ENCODE results near the gene HESX1. TPM values are rescaled to one million over a fixed set of nuclear protein-coding genes. Genes with fewer than 3 reads are reported as not detected.
A peak's percentile ranks its signal among the peaks of the same experiment; 100 is the strongest.

Gene HESX1
- total and polyA plus RNA-seq, 4 donors, result 0.76 to 2.9 (median 1.4) TPM

DNA sequence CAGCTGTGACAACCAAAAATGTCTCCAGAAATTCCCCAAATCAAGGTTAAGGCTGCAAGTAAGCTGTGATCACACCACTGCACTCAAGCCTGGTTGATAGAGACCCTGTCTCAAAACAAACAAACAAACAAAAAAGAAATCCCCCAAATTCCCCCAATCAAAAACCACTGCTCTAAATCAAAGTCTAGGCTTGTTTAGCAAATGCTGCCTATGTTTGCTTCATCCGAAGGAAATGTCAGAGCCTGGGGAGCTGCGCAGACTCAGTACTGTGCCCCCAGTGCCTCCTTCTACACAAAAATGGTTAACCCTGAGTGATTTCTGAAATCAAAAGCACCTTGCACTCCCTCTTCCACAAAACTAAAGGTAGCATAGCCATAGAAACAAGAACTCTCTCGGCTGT is 48.0 kb downstream of the HESX1 start:
- DNase-seq (no peak), ATAC-seq (ENCODE audit: insufficient read depth, low FRiP score) (no peak)
- TF ChIP-seq, protein P1, sequence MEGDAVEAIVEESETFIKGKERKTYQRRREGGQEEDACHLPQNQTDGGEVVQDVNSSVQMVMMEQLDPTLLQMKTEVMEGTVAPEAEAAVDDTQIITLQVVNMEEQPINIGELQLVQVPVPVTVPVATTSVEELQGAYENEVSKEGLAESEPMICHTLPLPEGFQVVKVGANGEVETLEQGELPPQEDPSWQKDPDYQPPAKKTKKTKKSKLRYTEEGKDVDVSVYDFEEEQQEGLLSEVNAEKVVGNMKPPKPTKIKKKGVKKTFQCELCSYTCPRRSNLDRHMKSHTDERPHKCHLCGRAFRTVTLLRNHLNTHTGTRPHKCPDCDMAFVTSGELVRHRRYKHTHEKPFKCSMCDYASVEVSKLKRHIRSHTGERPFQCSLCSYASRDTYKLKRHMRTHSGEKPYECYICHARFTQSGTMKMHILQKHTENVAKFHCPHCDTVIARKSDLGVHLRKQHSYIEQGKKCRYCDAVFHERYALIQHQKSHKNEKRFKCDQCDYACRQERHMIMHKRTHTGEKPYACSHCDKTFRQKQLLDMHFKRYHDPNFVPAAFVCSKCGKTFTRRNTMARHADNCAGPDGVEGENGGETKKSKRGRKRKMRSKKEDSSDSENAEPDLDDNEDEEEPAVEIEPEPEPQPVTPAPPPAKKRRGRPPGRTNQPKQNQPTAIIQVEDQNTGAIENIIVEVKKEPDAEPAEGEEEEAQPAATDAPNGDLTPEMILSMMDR (IDR thresholded peaks at IDR 0.05; ENCODE audit: control extremely low read depth, extremely low read depth), result no peak
- Histone ChIP-seq H3K36me3 (ENCODE audit: control insufficient read depth in 4 of 4, insufficient read depth in 4 of 4, low read length in 4 of 4) (no peaks in the 10 kb centered on the region), H3K9me3 (ENCODE audit: control insufficient read depth in 4 of 4, insufficient read depth in 3 of 4, low read length in 3 of 4) (no peaks in the 10 kb centered on the region), H3K27me3 (ENCODE audit: control insufficient read depth in 3 of 3, insufficient read depth in 3 of 3, low read length in 2 of 3) (no peaks in the 10 kb centered on the region), H3K27ac (ENCODE audit: low read depth in 1 of 2, low read length in 1 of 2) (no peak overlapping the region), H3K4me1 (ENCODE audit: control insufficient read depth in 5 of 5, insufficient read depth in 5 of 5, low read length in 5 of 5) (peaks cover 0 to 31% (median 9%) of the 10 kb centered on the region in 5 donors), H3K4me3 (no peak overlapping the region), H3K9ac (ENCODE audit: insufficient read depth in 1 of 2, low read length in 2 of 2) (no peak overlapping the region)
- WGBS, 2 donors, result 80 to 84% methylated on average over 3 of the region's 3 CpGs

DNA sequence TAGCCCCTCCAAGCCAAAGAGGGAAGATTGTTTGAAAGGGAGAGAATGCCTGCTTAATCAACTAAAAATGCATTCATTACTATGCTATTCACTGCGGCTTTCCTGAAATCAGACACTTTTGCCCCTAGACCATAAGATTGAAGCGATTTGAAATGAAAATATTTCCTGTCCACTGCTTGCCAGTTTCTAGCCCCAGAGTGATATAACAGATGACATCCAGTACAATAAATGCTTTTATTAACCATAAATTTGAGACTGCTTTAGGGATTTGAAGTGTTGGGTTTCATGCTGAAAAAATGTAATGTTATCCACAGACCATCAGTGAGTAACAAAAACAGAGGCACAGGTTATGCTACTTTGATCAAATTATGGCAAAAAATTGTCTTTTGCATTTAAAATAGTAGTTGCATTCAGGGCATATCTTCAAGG is 48.7 kb downstream of the HESX1 start:
- ATAC-seq (ENCODE audit: insufficient read depth, low FRiP score), result no peak
- Histone ChIP-seq H3K36me3 (ENCODE audit: control insufficient read depth in 4 of 4, insufficient read depth in 4 of 4, low read length in 4 of 4) (no peaks in the 10 kb centered on the region), H3K27ac (ENCODE audit: low read depth in 1 of 2, low read length in 1 of 2) (no peak overlapping the region), H3K27me3 (ENCODE audit: control insufficient read depth in 3 of 3, insufficient read depth in 3 of 3, low read length in 2 of 3) (no peaks in the 10 kb centered on the region), H3K9ac (ENCODE audit: insufficient read depth in 1 of 2, low read length in 2 of 2) (peak overlapping the region in 1 of 2 donors; percentile 55), H3K9me3 (ENCODE audit: control insufficient read depth in 4 of 4, insufficient read depth in 3 of 4, low read length in 3 of 4) (no peaks in the 10 kb centered on the region), H3K4me3 (no peak overlapping the region), H3K4me1 (ENCODE audit: control insufficient read depth in 5 of 5, insufficient read depth in 5 of 5, low read length in 5 of 5) (peaks cover 0 to 29% (median 9%) of the 10 kb centered on the region in 5 donors)
- DNase-seq, result no peak
- TF ChIP-seq, protein P1 (IDR thresholded peaks at IDR 0.05; ENCODE audit: control extremely low read depth, extremely low read depth), result no peak
- 73 to 79% methylated on average over 2 of the region's 2 CpGs for WGBS, 2 donors

DNA sequence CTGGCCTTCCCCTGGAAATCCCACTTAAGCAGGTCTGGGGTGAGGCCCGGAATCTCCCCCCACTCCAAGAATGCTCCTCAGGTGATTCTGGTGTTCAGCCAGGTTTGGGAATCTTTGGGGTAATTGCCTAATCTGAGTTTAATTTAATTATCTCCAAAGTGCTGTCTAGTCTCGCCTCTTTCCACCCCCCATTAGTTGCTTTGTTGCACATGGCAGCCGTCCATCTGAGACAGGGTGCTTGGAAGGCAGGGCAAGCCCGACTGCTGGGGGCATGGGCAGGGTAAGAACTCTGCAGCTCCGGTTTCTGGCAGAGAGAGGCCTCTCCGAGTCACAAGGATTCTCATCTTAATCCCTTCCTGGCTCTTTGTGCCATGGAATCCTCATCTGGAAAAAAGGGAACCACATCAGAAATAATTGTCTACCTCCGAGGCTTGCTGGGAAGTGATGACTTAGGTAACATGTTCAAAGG is 49.6 kb downstream of the HESX1 start:
- DNase-seq (no peak), ATAC-seq (ENCODE audit: insufficient read depth, low FRiP score) (no peak)
- Histone ChIP-seq H3K9ac (ENCODE audit: insufficient read depth in 1 of 2, low read length in 2 of 2) (no peak overlapping the region), H3K4me3 (no peak overlapping the region), H3K9me3 (ENCODE audit: control insufficient read depth in 4 of 4, insufficient read depth in 3 of 4, low read length in 3 of 4) (no peaks in the 10 kb centered on the region), H3K27me3 (ENCODE audit: control insufficient read depth in 3 of 3, insufficient read depth in 3 of 3, low read length in 2 of 3) (no peaks in the 10 kb centered on the region), H3K27ac (ENCODE audit: low read depth in 1 of 2, low read length in 1 of 2) (no peak overlapping the region), H3K4me1 (ENCODE audit: control insufficient read depth in 5 of 5, insufficient read depth in 5 of 5, low read length in 5 of 5) (peaks cover 0 to 29% (median 9%) of the 10 kb centered on the region in 5 donors), H3K36me3 (ENCODE audit: control insufficient read depth in 4 of 4, insufficient read depth in 4 of 4, low read length in 4 of 4) (no peaks in the 10 kb centered on the region)
- TF ChIP-seq, protein P1 (IDR thresholded peaks at IDR 0.05; ENCODE audit: control extremely low read depth, extremely low read depth), result no peak
- 81 to 83% methylated on average over 7 of the region's 7 CpGs for WGBS, 2 donors

Other genes starting within 250 kb of the HESX1 start
- under 1 TPM in 1 of 2 donors, not detected in 1; 0.15 TPM for gene SPATA12, start 139.3 kb downstream of the HESX1 start, total RNA-seq
- gene SPATA12, start 139.3 kb downstream of the HESX1 start, polyA plus RNA-seq, result under 1 TPM; 0.08 TPM
- gene IL17RD, start 34.6 kb downstream of the HESX1 start, total RNA-seq, result 1 to 10 TPM; 1.9 to 4.8 TPM
- under 1 TPM; 0.22 to 0.25 TPM for gene IL17RD, start 34.6 kb downstream of the HESX1 start, polyA plus RNA-seq
- gene APPL1, start 27.8 kb upstream of the HESX1 start, total RNA-seq, result 10 to 100 TPM; 27.0 to 55.2 TPM
- 10 to 100 TPM; 10.6 to 13.3 TPM for gene APPL1, start 27.8 kb upstream of the HESX1 start, polyA plus RNA-seq
- gene ASB14, start 92.7 kb upstream of the HESX1 start, total RNA-seq, result 1 to 10 TPM in 1 of 2 donors, under 1 TPM in 1; 0.74 to 1.4 TPM
- under 1 TPM; 0.06 to 0.12 TPM for gene ASB14, start 92.7 kb upstream of the HESX1 start, polyA plus RNA-seq